ENCODE data around the gene MELTF.

The MELTF gene

GRCh38 chr3:196991581-196992460 is 37.8 kb downstream of the MELTF start:
- no peak for DNase-seq

DNA sequence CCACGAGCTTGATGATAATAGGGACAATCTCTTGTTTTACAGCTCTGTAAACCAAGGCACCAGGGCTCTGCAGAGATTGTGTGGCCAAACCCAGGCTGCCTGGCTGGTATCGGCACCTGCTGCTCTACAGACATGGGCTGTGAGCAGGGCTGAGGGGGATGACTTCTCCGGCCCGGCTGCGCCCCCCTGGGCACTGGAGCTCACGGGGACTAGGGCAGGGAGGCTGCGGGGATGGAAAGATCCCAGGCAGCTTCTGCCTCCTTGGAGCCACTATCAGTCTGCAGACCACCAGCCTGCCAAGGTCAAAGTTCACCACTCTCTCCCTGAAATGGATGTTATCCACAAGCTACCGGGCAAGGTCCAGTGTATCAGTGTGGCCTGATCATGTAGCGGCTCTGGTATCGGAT is 39.0 kb downstream of the MELTF start:
- no peak for DNase-seq

GRCh38 chr3:196989721-196990262 is 39.8 kb downstream of the MELTF start:
- DNase-seq, result no peak

DNA sequence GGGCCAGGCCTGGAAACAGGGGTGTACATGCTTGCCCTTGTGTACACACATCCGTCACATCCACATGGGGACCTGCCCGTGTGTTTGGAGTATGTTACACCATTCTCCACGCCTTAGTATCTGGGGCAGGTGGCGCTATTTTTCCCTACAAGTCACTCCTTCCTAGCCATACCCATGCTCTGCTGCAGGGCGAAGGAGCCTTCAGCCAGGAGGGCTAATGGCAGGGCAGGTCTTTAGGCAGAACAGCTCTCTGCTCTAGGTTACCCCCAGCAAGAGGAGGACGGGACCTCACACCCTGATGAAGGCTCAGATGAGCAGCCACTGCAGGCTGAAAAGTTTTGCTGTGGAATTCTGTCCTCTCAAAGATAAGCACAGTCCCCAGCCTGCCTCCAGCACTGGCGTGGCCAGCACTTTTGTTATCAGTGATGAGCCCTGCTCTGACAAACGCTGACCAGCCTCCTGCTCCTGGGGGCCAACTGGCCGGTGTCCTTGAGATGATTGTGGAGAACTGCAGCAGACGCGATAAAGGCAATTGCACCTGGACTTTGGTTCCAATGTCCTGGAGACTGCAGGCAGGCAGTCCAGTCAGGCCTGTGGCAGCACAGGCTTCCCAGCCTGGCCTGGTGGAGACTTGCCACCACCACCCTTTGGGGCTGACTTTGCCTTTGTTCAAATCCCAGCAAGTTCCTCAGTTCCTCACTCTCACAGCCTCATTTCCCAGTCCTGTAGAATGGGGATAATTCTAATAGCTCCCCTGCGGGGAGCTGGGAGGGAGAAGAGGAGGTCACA is 41.2 kb downstream of the MELTF start:
- no peak for DNase-seq

- no peak for DNase-seq
Measured at GRCh38 chr3:196987022-196987421, 42.6 kb downstream of the MELTF start.

DNA sequence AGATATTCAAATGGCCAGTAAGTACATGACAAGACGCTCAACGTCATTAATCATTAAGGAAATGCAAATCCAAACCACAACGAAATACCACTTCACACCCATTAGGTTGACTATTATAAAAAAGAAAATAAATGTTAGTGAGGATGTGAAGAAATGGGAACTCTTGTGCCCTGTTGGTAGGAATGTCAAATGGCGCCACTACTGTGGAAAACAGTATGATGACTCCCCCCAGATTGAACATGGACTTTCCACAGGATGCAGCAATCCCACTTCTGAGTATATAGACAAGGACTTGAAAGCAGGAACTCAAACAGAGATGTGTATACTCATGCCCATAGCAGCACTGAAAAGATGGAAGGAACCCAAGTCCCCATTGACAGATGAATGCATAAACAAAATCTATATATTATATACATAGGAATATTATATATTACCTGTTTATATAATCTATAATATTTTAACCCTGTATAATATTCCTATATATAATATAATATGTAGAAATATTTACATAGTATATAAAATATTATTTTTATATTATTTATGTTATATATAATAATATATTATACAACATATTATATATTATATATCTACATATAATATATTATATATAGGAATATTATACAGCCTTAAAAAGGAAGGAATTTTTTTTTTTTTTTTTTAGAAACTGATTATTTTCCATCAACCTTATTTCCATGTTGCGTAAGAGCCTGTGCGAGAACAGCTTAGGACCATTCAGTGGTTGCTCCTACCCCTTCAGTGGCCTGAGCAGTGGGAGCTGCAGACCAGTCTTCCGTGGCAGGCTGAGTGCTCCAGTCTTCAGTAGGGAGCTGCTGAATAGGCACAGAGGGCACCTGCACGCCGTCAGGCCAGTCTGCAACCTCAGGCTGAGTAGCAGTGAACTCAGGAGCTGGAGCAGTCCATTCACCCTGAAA is 43.4 kb downstream of the MELTF start:
- no peak for DNase-seq

DNA sequence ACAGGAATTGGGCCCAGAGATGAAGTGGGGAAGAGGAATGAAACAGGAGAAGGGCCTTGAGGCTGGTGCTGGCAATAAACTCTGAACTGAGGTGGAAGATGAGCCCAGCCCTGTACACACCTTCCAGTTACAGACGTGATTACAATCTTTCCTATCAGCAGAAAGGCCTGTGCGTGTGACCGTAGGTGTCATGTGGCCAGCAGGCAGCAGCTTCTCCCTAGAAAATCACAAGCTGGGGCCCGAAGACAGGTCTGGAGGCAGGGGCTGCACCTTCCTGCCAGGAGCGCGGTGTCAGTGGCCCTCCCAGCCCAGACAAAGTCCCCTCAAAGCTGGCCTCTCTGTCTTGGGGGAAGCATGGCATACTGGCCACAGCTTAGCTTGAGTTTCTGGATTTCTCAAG is 44.3 kb downstream of the MELTF start:
- no peak for DNase-seq

- no peak for DNase-seq
Measured at GRCh38 chr3:196983186-196983585, 46.4 kb downstream of the MELTF start.

GRCh38 chr3:196981657-196982056 is 48.0 kb downstream of the MELTF start:
- DNase-seq, result no peak

GRCh38 chr3:196979545-196979944 is 50.1 kb downstream of the MELTF start:
- no peak for DNase-seq

DNA sequence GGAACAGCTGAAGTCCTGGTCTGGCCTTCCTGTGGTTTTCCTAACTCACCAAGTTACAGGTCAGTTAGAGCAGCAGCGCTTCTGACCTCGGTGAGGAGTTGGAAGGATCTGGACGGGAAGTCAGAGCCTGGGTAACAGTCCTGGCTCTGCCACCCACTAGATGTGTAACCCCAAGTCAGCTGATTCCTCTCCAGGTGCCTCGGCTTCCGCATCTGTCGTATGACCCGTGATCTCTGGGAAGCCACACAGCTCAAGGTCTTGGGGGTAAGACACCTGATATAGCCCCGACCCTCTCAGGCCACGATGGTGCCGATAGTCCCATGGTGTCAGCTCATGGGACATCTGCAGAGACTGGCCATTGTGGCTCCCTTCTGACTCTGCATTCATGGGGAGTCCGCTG is 52.7 kb downstream of the MELTF start:
- no peak for DNase-seq

GRCh38 chr3:196975349-196975748 is 54.3 kb downstream of the MELTF start:
- DNase-seq, result no peak

GRCh38 chr3:196974661-196975060 is 55.0 kb downstream of the MELTF start:
- DNase-seq, result no peak

GRCh38 chr3:196971094-196971698 is 58.4 kb downstream of the MELTF start:
- no peak for DNase-seq

DNA sequence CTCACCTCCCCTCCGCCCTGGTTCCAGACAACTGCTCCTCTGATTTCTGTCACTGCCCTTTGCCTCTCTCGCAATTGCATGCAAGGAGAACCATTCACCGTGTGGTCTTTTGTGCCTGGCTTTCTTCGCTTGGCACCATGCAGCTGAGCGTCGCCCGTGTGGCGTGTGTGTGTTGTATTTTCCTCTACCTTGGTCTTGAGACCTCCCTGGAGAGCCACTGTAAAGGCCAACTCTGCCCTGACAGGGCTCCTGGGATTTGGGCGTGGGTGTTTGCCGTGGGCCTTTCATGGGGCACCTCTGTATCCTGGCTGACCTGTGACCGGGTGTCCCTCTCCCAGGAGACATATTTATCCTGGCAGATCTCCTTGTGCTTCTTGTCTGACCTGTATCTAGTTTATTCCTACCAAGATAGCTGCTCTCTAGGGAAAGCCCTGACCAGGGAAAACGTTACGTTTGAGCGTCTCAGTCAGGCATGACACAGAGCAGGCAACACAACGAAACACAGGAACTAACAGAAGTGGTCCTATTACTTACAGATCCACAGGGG is 59.0 kb downstream of the MELTF start:
- no peak for DNase-seq

DNA sequence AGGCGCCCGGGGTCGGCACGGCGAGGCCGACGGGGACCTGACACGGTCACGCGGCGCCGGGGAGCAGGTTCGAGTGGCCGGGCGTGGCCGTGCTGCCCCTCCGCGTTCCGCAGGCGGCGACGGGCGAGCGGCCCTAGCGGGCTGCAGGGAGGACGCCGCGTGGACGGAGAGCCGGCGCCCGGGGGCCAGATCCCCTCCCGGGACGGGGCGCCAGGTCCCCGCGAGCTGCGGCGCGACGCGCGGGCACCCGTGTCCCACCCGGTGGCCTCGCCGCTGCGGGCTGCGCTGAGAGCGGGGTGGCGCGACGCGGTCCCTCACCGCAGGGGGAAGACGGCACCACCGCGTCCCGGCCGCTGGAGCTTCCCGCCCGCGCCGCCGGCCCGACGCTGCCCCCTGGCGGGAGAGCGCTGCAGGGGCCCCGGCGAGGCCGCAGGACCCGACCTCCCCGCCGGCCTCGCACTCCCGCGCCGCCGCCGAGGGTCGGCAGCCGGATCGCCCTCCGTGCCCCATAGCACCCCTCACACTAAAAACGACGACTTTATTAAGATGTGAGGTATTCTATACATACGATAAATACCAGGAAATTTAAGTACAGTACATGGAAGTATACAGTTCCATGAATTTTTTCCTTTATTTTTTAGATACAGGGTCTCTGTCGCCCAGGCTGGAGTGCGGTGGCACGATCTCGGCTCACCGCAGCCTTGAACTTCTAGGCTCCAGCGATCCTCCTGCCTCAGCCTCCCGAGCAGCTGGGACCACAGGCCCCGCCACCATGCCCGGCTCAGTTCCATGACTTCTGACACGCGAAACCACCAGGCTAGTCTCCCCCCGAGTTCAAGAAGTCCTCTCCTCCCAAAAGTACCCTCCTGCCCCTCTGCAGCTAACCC is 59.7 kb downstream of the MELTF start:
- DNase-seq, result peak; percentile 71

GRCh38 chr3:196969134-196969659 is 60.4 kb downstream of the MELTF start:
- peak; percentile 45 for DNase-seq

DNA sequence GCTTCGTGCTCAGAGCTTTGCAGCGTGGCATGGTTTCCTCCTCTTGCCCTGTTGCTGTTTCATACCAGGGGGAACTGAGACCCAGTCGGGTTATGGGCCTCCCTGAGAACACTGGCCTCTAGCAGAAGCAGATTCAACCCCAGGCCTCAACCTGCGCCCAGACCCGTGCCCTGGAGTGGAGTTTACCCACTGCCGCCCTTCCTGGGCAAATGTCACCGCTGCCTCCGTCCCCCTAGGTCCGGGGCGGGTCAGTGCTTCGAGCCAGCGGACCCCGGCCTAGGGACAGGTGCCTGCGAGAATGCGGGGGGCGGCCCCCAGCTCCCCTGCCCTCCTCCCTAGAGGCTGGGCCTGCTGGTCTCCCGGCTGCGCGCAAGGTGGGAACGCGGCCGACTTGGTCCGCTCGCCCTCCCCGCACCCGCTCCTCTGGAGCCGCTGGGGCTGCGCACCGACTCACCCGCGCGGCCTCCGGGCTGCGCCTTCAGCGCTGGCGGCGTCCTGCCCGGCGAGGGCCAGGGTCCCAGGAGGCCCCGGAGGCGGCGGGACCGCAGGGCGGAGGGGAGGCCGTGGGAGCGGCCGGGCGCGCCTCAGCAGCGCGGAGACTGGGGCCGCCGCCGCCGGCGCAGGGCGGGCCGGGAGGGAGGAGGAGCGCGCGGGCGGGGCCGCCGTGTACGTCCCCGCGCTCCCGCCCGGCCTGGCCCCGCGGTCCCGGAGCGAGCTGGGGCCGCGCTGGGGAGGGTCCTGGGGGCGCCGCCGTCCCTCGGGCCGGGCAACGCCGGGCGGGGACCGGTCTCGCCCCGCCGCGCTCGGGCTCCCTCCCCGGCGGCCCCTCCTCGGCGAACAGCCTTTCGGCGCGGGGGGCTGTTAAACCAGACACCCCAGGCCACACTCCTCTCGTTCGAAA is 61.1 kb downstream of the MELTF start, which contains the start of gene PIGZ:
Gene PIGZ, minus strand, starts transcription at position 601 of the 901 bp plus-strand sequence. CDS start 16,802 bp downstream, outside the sequence.
- DNase-seq, result peak; percentile 46

All from stimulated activated CD4-positive, alpha-beta T cell treated with anti-CD3 and anti-CD28 coated beads, Interleukin-12 subunit alpha, Interleukin-12 subunit beta, amount 100 ng/mL, for 4 hours (primary cell).